ENCODE measurements around the gene HIVEP3. TPM values are rescaled to one million over a fixed set of nuclear protein-coding genes. Genes with fewer than 3 reads are reported as not detected.

The HIVEP3 gene
- total RNA-seq, 2 donors from 2014 or later = 3.4 to 4.0 TPM

GRCh38 chr1:41889506-41890414, 29.0 kb downstream of the HIVEP3 start:
- no peaks in the 10 kb centered on the region for H3K9me3 ChIP-seq
- no peaks in the 10 kb centered on the region for H3K36me3 ChIP-seq (replicated peaks in 1 of 2; ENCODE audit: insufficient read depth in 1 of 2, low read depth in 2 of 2)
- peaks cover 30% of the 10 kb centered on the region for H3K4me1 ChIP-seq
- H3K27ac ChIP-seq = peak overlapping the region in 3 of 4 donors; percentile 75 to 81 (median 76)
- 94 to 95% methylated on average over 8 of the region's 8 CpGs for whole genome bisulfite sequencing, 2 donors
- H3K27me3 ChIP-seq = no peaks in the 10 kb centered on the region
- H3K4me3 ChIP-seq = no peak overlapping the region
- DNase-seq = no peak
- ATAC-seq = no peak
- no peak for TF ChIP-seq CTCF (IDR thresholded peaks at IDR 0.05)
- TF ChIP-seq POLR2A (IDR thresholded peaks at IDR 0.05) = no peak
- intact Hi-C loops (cut with DNase I) = no loop called here

DNA sequence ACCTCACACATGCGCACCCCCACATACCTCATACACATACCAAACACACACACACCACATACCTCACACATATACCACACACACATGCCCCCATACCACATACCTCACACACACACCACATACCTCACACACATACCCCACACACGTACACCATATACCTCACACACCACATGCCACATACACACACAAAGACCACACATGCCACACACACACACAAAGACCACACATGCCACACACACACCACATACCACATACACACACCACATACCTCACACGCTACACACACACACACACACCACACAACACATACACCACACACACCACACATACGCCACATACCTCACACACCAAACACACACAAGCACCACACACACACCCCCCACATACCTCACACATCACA, 30.0 kb downstream of the HIVEP3 start:
- H3K4me3 ChIP-seq = no peak overlapping the region
- peaks cover 21% of the 10 kb centered on the region for H3K4me1 ChIP-seq
- H3K27me3 ChIP-seq = no peaks in the 10 kb centered on the region
- ATAC-seq = no peak
- intact Hi-C loops (cut with DNase I) = no loop called here
- H3K9me3 ChIP-seq = no peaks in the 10 kb centered on the region
- no peaks in the 10 kb centered on the region for H3K36me3 ChIP-seq (replicated peaks in 1 of 2; ENCODE audit: insufficient read depth in 1 of 2, low read depth in 2 of 2)
- 95% methylated on average over 4 of the region's 4 CpGs for WGBS, 2 donors
- H3K27ac ChIP-seq = no peak overlapping the region
- no peak for DNase-seq
- no peak for TF ChIP-seq POLR2A (IDR thresholded peaks at IDR 0.05)

DNA sequence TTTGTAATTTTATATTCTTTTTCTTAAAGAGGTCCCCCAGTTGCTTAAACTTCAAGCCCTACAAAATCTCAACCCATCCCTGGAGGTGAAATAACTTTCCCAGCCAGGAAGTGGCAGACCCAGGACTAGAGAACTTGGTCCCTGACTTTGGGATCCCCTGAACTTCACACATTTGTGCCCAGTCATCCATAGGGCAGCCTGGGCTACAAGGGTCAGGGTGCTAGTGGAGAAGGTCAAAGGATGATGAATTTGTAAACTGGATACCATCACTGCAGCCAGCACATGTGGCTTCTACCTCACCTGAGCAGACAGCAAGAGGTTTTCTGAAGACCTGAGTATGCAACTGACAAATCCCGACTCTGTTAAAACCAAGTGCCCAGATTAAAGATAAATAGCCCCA, 31.4 kb downstream of the HIVEP3 start:
- ATAC-seq (no peak), DNase-seq (no peak)
- no peak for TF ChIP-seq POLR2A (IDR thresholded peaks at IDR 0.05)
- TF ChIP-seq CTCF (IDR thresholded peaks at IDR 0.05) = no peak
- no peaks in the 10 kb centered on the region for H3K27me3 ChIP-seq
- H3K4me3 ChIP-seq = no peak overlapping the region
- H3K9me3 ChIP-seq = no peaks in the 10 kb centered on the region
- intact Hi-C loops (cut with DNase I) = no loop called here
- no peak overlapping the region for H3K27ac ChIP-seq
- WGBS, 2 donors = 94 to 96% methylated on average over 1 of the region's 1 CpG
- H3K36me3 ChIP-seq (replicated peaks in 1 of 2; ENCODE audit: insufficient read depth in 1 of 2, low read depth in 2 of 2) = no peaks in the 10 kb centered on the region
- H3K4me1 ChIP-seq = peaks cover 33% of the 10 kb centered on the region

- Histone ChIP-seq H3K4me1 (peaks cover 27% of the 10 kb centered on the region), H3K27ac (peak overlapping the region in 1 of 4 donors; percentile 59), H3K36me3 (replicated peaks in 1 of 2; ENCODE audit: insufficient read depth in 1 of 2, low read depth in 2 of 2) (no peaks in the 10 kb centered on the region), H3K27me3 (no peaks in the 10 kb centered on the region), H3K9me3 (no peaks in the 10 kb centered on the region), H3K4me3 (no peak overlapping the region)
- WGBS, 2 donors = 79 to 82% methylated on average over 8 to 9 of the region's 9 CpGs
- TF ChIP-seq CTCF (IDR thresholded peaks at IDR 0.05) = no peak
- no peak for TF ChIP-seq POLR2A (IDR thresholded peaks at IDR 0.05)
- ATAC-seq (no peak), DNase-seq (no peak)
- intact Hi-C loops (cut with DNase I) = no loop called here
Observed at GRCh38 chr1:41884256-41885230, 34.2 kb downstream of the HIVEP3 start.

DNA sequence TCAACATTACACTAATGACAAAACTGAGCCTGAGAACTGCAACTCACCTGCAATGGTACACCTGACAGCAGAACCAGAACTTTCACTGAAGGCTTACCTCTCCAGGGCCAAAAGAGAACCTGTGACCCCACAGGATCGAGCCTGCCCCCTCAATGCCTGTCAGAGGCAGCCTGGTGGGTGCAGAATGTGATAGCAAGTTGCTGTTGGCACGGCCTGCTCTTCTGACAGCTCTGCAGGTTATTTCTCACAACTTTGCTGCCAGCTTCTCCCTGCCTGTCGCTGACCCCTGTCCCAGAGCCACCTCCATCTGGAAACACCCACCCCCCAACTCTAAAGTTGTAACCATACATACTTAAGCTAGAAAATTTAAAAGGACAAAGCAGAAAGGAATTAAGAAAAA, 35.2 kb downstream of the HIVEP3 start:
- DNase-seq = peak in 1 of 4 donors; percentile 23
- Histone ChIP-seq H3K36me3 (replicated peaks in 1 of 2; ENCODE audit: insufficient read depth in 1 of 2, low read depth in 2 of 2) (no peaks in the 10 kb centered on the region), H3K9me3 (no peaks in the 10 kb centered on the region), H3K4me1 (peaks cover 27% of the 10 kb centered on the region), H3K27ac (peak overlapping the region in 3 of 4 donors; percentile 59 to 81 (median 65)), H3K4me3 (no peak overlapping the region), H3K27me3 (no peaks in the 10 kb centered on the region)
- TF ChIP-seq POLR2A (IDR thresholded peaks at IDR 0.05) (no peak), CTCF (IDR thresholded peaks at IDR 0.05) (no peak)
- 29% methylated on average over 3 of the region's 3 CpGs for WGBS, 2 donors
- ATAC-seq = no peak
- intact Hi-C loops (cut with DNase I) = no loop called here

Data from body of pancreas (tissue), 4 donors.